Fibroblast of lung (primary cell): Measurements from ENCODE around the gene NPIPB9. TPM values are rescaled to one million over a fixed set of nuclear protein-coding genes. Genes with fewer than 3 reads are reported as not detected.
"Not testable (repeated sequence)": the region's sequence is repeated elsewhere in the genome, so short reads cannot be mapped to it uniquely, and the experiment has no call there.

ENCODE experiments used
- DNase-seq, 2 donors: peaks; one replicate each; pipeline versions ENCODE4 v3.0.0 to v3.0.0-alpha.2; 2010; ENCODE audit warnings: low read depth in 2 of 2
- H2AFZ ChIP-seq: 2 replicates; pipeline ENCODE4 v1.5.1; 2012; ENCODE audit warnings: low read length, control low read depth, inconsistent platforms
- H3K27ac ChIP-seq: 2 replicates; pipeline ENCODE4 v1.5.1; 2011; ENCODE audit warnings: low read length, control low read depth; ENCODE audit not compliant: insufficient read depth
- H3K27me3 ChIP-seq: 2 replicates; pipeline ENCODE4 v1.5.1; 2011; ENCODE audit warnings: mild to moderate bottlenecking, low read length; ENCODE audit not compliant: control insufficient read depth, insufficient read depth
- H3K36me3 ChIP-seq: 2 replicates; pipeline ENCODE4 v1.5.1; 2011; ENCODE audit warnings: low read length; ENCODE audit not compliant: control insufficient read depth, insufficient read depth
- H3K4me1 ChIP-seq: 2 replicates; pipeline ENCODE4 v1.5.1; 2011; ENCODE audit warnings: low read length; ENCODE audit not compliant: control insufficient read depth, insufficient read depth; ENCODE audit errors: extremely low read depth
- H3K4me2 ChIP-seq: 2 replicates; pipeline ENCODE4 v1.5.1; 2011; ENCODE audit warnings: low read length, control low read depth; ENCODE audit not compliant: insufficient read depth; ENCODE audit errors: extremely low read depth
- H3K4me3 ChIP-seq, 4 experiments: fragments of 200-600 bp in 1 of 4; sonication (generic) in 1 of 4; replicated peaks in 1 of 4; 2 replicates each; pipeline ENCODE4 v1.5.1; 2011 to 2016; ENCODE audit warnings: low read length in 4 of 4, low read depth in 3 of 4, mild to moderate bottlenecking in 3 of 4, control low read depth in 2 of 4, inconsistent platforms in 1 of 4, mixed read lengths in 1 of 4; ENCODE audit not compliant: insufficient read depth in 1 of 4; ENCODE audit errors: control extremely low read depth in 1 of 4
- H3K79me2 ChIP-seq: 2 replicates; pipeline ENCODE4 v1.5.1; 2012; ENCODE audit warnings: mild to moderate bottlenecking, low read length, inconsistent platforms; ENCODE audit not compliant: control insufficient read depth, insufficient read depth
- H3K9ac ChIP-seq: 2 replicates; pipeline ENCODE4 v1.5.1; 2011; ENCODE audit warnings: mild to moderate bottlenecking, low read length, control low read depth; ENCODE audit not compliant: insufficient read depth
- H3K9me3 ChIP-seq: 2 replicates; pipeline ENCODE4 v1.5.1; 2012; ENCODE audit warnings: low read depth, low read length; ENCODE audit not compliant: control insufficient read depth, insufficient read depth
- H4K20me1 ChIP-seq: 2 replicates; pipeline ENCODE4 v1.5.1; 2011; ENCODE audit warnings: low read length; ENCODE audit not compliant: control insufficient read depth, insufficient read depth; ENCODE audit errors: extremely low read depth
- CTCF ChIP-seq, 2 donors: IDR thresholded peaks in 1 of 2; conservative IDR thresholded peaks in 1 of 2; 1 replicate in 1 of 2; 2 replicates in 1 of 2; pipeline ENCODE4 v1.5.1; 2011 to 2012; ENCODE audit warnings: low read length in 2 of 2, control low read depth in 1 of 2, inconsistent platforms in 1 of 2, low read depth in 1 of 2, mild to moderate bottlenecking in 1 of 2
- EZH2 ChIP-seq: IDR thresholded peaks from 2 replicates; pipeline ENCODE4 v1.5.1; 2012; ENCODE audit warnings: low read length, control low read depth, mild to moderate bottlenecking; ENCODE audit errors: missing control alignments
- polyA plus RNA-seq, 2 donors: library from polyadenylated mRNA; depleted of rRNA in 1 of 2; stranded (reverse) in 1 of 2; unstranded in 1 of 2; fragments of >200 nt; gene quantifications; 2 replicates each; pipeline ENCODE4 v1.2.1, GENCODE V29; 2011 to 2012; ENCODE audit warnings: missing spikeins in 1 of 2
- total RNA-seq: library from RNA; depleted of rRNA; stranded (reverse); fragments of >200 nt; gene quantifications from 2 replicates; pipeline ENCODE4 v1.2.1, GENCODE V29; 2014

The NPIPB9 gene
- total and polyA plus RNA-seq, 2 donors (not counting 1 experiment from before 2014, with no cell fraction given) = 0.12 to 1.7 TPM

- not testable (repeated sequence) for H3K79me2 ChIP-seq, H3K4me2 ChIP-seq, DNase-seq, H3K4me3 ChIP-seq, H3K4me1 ChIP-seq, H3K9me3 ChIP-seq, H3K9ac ChIP-seq, H3K27me3 ChIP-seq, H3K36me3 ChIP-seq, H2AFZ ChIP-seq, H3K27ac ChIP-seq, H4K20me1 ChIP-seq
Observed at GRCh38 chr16:28782357-28782756, 30.8 kb downstream of the NPIPB9 start.

GRCh38 chr16:28802235-28803019 lies 50.8 kb downstream of the NPIPB9 start:
- DNase-seq = peak; percentile 68 to 81
- TF ChIP-seq CTCF (conservative IDR thresholded peaks at IDR 0.05 in 1 of 2, IDR thresholded peaks at IDR 0.05 in 1 of 2; ENCODE audit: low read depth in 1 of 2, low read length in 2 of 2) = peak; percentile 27 to 47
- not testable (repeated sequence) for H3K27ac ChIP-seq

GRCh38 chr16:28807445-28808120 lies 56.0 kb downstream of the NPIPB9 start:
- not testable (repeated sequence) for H4K20me1 ChIP-seq, H3K27me3 ChIP-seq, H3K36me3 ChIP-seq, H3K9me3 ChIP-seq, H3K79me2 ChIP-seq, H3K27ac ChIP-seq, DNase-seq, H3K4me1 ChIP-seq, H3K9ac ChIP-seq, H3K4me3 ChIP-seq, H2AFZ ChIP-seq, H3K4me2 ChIP-seq

More at GRCh38 chr16:28802235-28803019, 50.8 kb downstream of the NPIPB9 start:
- H3K4me1 ChIP-seq, H3K9ac ChIP-seq, H2AFZ ChIP-seq, H4K20me1 ChIP-seq, H3K79me2 ChIP-seq, H3K36me3 ChIP-seq, H3K9me3 ChIP-seq, H3K4me2 ChIP-seq, H3K27me3 ChIP-seq: not testable (repeated sequence)
- peak overlapping the region in 1 of 4 experiments; percentile 34 for H3K4me3 ChIP-seq

GRCh38 chr16:28820016-28820415 lies 68.4 kb downstream of the NPIPB9 start:
- Histone ChIP-seq H3K36me3 (peaks cover 3% of the 10 kb centered on the region), H3K79me2 (peaks cover 13% of the 10 kb centered on the region), H4K20me1 (no peaks in the 10 kb centered on the region), H3K9ac (no peak overlapping the region), H3K27ac (no peak overlapping the region), H3K4me2 (no peak overlapping the region), H3K4me3 (no peak overlapping the region), H3K9me3 (no peaks in the 10 kb centered on the region), H2AFZ (no peak overlapping the region), H3K27me3 (no peaks in the 10 kb centered on the region), H3K4me1 (peaks cover 2% of the 10 kb centered on the region)
- TF ChIP-seq EZH2 (no peak), CTCF (conservative IDR thresholded peaks at IDR 0.05 in 1 of 2, IDR thresholded peaks at IDR 0.05 in 1 of 2; ENCODE audit: low read depth in 1 of 2, low read length in 2 of 2) (no peak)
- DNase-seq = no peak

- not testable (repeated sequence) for H3K9ac ChIP-seq, H3K36me3 ChIP-seq, H3K4me3 ChIP-seq, H3K27me3 ChIP-seq, H2AFZ ChIP-seq, H3K4me1 ChIP-seq, H3K27ac ChIP-seq, H4K20me1 ChIP-seq, H3K4me2 ChIP-seq, H3K9me3 ChIP-seq, DNase-seq
- peaks cover 18% of the 10 kb centered on the region for H3K79me2 ChIP-seq
Observed at GRCh38 chr16:28820546-28820945, 69.0 kb downstream of the NPIPB9 start.
